Kidney (tissue), 14 donors: ENCODE results near the gene HS3ST3B1. TPM values are rescaled to one million over a fixed set of nuclear protein-coding genes. Genes with fewer than 3 reads are reported as not detected.

Experiments used
- DNase-seq, 5 donors: peaks; one replicate each; pipeline ENCODE4 v3.0.0-alpha.2; 2013 to 2020
- FAIRE-seq: peaks from 2 replicates; lab custom pipeline; 2012; peaks lifted over from hg19 to GRCh38; lab: Jason Lieb, UNC
- H3K27ac ChIP-seq, 2 donors: one replicate each; pipeline ENCODE4 v1.7.0; 2013; ENCODE audit warnings: low read depth in 2 of 2, low read length in 2 of 2, inconsistent platforms in 1 of 2
- H3K27me3 ChIP-seq: one replicate; pipeline ENCODE4 v1.7.1; 2013; ENCODE audit warnings: low read length, inconsistent platforms; ENCODE audit not compliant: control insufficient read depth, insufficient read depth
- H3K36me3 ChIP-seq, 3 donors: one replicate each; pipeline versions ENCODE4 v1.7.0 to v1.7.1; 2013; ENCODE audit warnings: low read length in 3 of 3, control low read depth in 1 of 3, inconsistent platforms in 1 of 3; ENCODE audit not compliant: insufficient read depth in 3 of 3, control insufficient read depth in 2 of 3
- H3K4me1 ChIP-seq, 3 donors: one replicate each; pipeline versions ENCODE4 v1.7.0 to v1.7.1; 2013; ENCODE audit warnings: low read length in 3 of 3, inconsistent platforms in 1 of 3, low read depth in 1 of 3; ENCODE audit not compliant: control insufficient read depth in 2 of 3, insufficient read depth in 2 of 3
- H3K4me3 ChIP-seq, 3 donors: one replicate each; pipeline versions ENCODE4 v1.7.0 to v1.8.1; 2013; ENCODE audit warnings: low read length in 3 of 3, control low read depth in 1 of 3, inconsistent platforms in 1 of 3
- H3K9ac ChIP-seq, 3 donors: one replicate each; pipeline versions ENCODE4 v1.7.0 to v1.7.1; 2013; ENCODE audit warnings: low read length in 3 of 3, control low read depth in 1 of 3, inconsistent platforms in 1 of 3
- H3K9me3 ChIP-seq, 3 donors: one replicate each; pipeline versions ENCODE4 v1.7.0 to v1.7.1; 2013; ENCODE audit warnings: low read length in 3 of 3, control low read depth in 1 of 3, inconsistent platforms in 1 of 3; ENCODE audit not compliant: control insufficient read depth in 2 of 3, insufficient read depth in 1 of 3
- intact Hi-C: fragments of 100-400 bp; cut with DNase I; formaldehyde crosslinking; loops from one replicate; pipeline ENCODE4 v1.11.1; 2022
- polyA plus RNA-seq: library from polyadenylated mRNA; stranded (reverse); fragments of 350-450 nt; fragmentation: Illumina TruSeq; extraction: RNeasy Lipid Tissue Mini Kit (QIAGEN cat#74804); gene quantifications from one replicate; pipeline ENCODE4 v1.2.3, GENCODE V29; 2014; ENCODE audit warnings: low read depth, low replicate concordance; ENCODE audit not compliant: insufficient read depth
- total RNA-seq: library from RNA; stranded (reverse); fragmentation: NEBNext Ultra II Directional; extraction: Animal tissue kit (Norgen Biotek cat#: 25700); gene quantifications from one replicate; pipeline ENCODE4 v1.2.1, GENCODE V29; 2021
- TF ChIP-seq, protein P1 (sequence below): IDR thresholded peaks from 3 replicates; pipeline ENCODE4 v1.5.1; 2012; ENCODE audit warnings: mild to moderate bottlenecking, moderate library complexity, borderline replicate concordance; ENCODE audit not compliant: insufficient read depth; ENCODE audit errors: extremely low read depth
- donor health status: control.
- donor health status: control.
- donor health status: control.
- donor health status: control.
- donor health status: control.
- donor health status: DM: yes; HTN: yes; CAD: no.
- donor health status: Normal renal cell carcinoma (clear cell type).

HS3ST3B1 gene
- total and polyA plus RNA-seq, 2 donors from 2014 or later: 4.8 to 5.3 TPM

GRCh38 chr17:14374268-14374667, 73.4 kb downstream of the HS3ST3B1 start:
- intact Hi-C loops: no loop called here
- Histone ChIP-seq H3K4me3 (no peak overlapping the region), H3K27me3 (no peaks in the 10 kb centered on the region), H3K36me3 (no peaks in the 10 kb centered on the region), H3K4me1 (no peaks in the 10 kb centered on the region), H3K9ac (no peak overlapping the region), H3K9me3 (no peaks in the 10 kb centered on the region), H3K27ac (no peak overlapping the region)
- TF ChIP-seq, protein P1, sequence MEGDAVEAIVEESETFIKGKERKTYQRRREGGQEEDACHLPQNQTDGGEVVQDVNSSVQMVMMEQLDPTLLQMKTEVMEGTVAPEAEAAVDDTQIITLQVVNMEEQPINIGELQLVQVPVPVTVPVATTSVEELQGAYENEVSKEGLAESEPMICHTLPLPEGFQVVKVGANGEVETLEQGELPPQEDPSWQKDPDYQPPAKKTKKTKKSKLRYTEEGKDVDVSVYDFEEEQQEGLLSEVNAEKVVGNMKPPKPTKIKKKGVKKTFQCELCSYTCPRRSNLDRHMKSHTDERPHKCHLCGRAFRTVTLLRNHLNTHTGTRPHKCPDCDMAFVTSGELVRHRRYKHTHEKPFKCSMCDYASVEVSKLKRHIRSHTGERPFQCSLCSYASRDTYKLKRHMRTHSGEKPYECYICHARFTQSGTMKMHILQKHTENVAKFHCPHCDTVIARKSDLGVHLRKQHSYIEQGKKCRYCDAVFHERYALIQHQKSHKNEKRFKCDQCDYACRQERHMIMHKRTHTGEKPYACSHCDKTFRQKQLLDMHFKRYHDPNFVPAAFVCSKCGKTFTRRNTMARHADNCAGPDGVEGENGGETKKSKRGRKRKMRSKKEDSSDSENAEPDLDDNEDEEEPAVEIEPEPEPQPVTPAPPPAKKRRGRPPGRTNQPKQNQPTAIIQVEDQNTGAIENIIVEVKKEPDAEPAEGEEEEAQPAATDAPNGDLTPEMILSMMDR: no peak
- no peak for DNase-seq
- FAIRE-seq: no peak

DNA sequence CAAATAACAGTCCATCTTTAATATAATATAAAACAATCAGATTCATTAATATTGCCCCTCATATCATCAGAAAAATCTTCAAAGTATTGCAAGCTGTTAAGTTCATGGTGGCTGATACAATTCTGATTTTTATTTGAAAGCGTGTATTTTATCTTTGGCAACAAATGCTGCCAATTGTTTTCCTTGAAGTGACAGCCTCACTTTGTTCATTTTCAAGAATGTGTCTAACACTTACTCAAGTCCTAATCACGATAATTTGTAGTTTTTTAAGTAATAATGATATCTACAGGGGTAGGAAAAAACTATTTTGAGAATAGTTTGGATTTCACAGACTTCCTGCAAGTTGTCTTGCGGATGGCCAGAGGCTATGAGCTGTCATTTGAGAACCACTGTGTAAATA, 75.8 kb downstream of the HS3ST3B1 start:
- Histone ChIP-seq H3K4me1 (no peaks in the 10 kb centered on the region), H3K9ac (no peak overlapping the region), H3K36me3 (no peaks in the 10 kb centered on the region), H3K27me3 (no peaks in the 10 kb centered on the region), H3K9me3 (no peaks in the 10 kb centered on the region), H3K27ac (no peak overlapping the region), H3K4me3 (no peak overlapping the region)
- DNase-seq: no peak
- intact Hi-C loops: no loop called here
- FAIRE-seq: no peak
- TF ChIP-seq, protein P1: no peak

DNA sequence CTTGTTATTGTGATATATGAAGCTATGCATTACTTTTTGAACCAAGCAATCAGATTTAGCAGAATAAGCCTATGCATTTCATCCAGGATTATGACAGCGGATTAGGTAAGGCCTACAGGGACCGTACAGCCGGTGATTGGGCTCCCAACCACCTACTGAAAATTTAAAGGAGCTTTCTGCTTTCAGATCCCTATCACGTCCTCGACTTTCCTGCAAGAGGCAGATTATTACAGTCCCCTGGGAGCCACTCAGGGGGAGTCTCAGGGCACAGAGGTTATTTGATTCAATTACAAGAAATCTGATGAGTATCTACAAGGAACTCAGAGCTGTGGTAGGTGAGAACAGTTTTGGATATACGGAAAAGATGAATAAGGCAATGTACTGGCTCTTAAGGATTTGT, 80.7 kb downstream of the HS3ST3B1 start:
- DNase-seq (no peak), FAIRE-seq (no peak)
- no peaks in the 10 kb centered on the region for H3K27me3 ChIP-seq
- no peaks in the 10 kb centered on the region for H3K36me3 ChIP-seq
- intact Hi-C loops: no loop called here
- TF ChIP-seq, protein P1: no peak
- no peak overlapping the region for H3K4me3 ChIP-seq
- H3K9me3 ChIP-seq: no peaks in the 10 kb centered on the region
- no peak overlapping the region for H3K9ac ChIP-seq
- H3K4me1 ChIP-seq: no peaks in the 10 kb centered on the region
- H3K27ac ChIP-seq: no peak overlapping the region

DNA sequence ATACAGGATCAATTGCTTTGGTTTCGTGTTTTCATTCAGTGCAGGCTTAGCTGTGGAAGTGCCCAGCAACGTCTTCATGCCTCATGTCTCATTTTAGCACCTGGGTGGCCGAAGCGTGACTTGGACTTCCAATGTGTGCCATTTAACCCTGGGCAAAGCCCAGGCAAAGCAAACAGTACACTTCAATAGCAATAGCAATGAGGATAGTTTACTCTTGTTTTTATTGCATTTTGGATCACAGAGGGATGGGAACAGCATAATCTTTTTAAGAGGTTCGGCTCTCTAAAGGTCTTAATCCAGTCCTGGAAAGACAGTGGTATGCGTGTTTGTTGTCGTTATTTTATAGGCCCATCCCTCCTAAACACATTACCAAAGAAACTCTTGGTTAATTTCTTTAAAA, 86.2 kb downstream of the HS3ST3B1 start:
- Histone ChIP-seq H3K4me1 (no peaks in the 10 kb centered on the region), H3K9me3 (peaks cover 0 to 2% (median 0%) of the 10 kb centered on the region in 3 donors), H3K9ac (no peak overlapping the region), H3K27me3 (no peaks in the 10 kb centered on the region), H3K36me3 (no peaks in the 10 kb centered on the region), H3K4me3 (no peak overlapping the region), H3K27ac (no peak overlapping the region)
- FAIRE-seq (no peak), DNase-seq (no peak)
- intact Hi-C loops: no loop called here
- TF ChIP-seq, protein P1: no peak
